Measurements from ENCODE around the gene DUS4L.
"Not testable (repeated sequence)": the region's sequence is repeated elsewhere in the genome, so short reads cannot be mapped to it uniquely, and the experiment has no call there.

DUS4L gene

GRCh38 chr7:107563775-107564552 lies at the start of gene DUS4L, which contains the start of gene COG5:
TSS of gene DUS4L (plus strand) at chr7:107563971. CDS start at chr7:107567071, 3,100 bp downstream.
TSS of gene COG5 (minus strand) at chr7:107563920. CDS start at chr7:107563896, 24 bp downstream.
- peaks cover 13% of the 10 kb centered on the region for H3K4me1 ChIP-seq (ENCODE audit: control insufficient read depth, insufficient read depth, low read length)
- H3K9ac ChIP-seq (ENCODE audit: low read length): peak within 1 kb of the TSS; percentile 94
- no peaks in the 10 kb centered on the region for H3K9me3 ChIP-seq (ENCODE audit: control insufficient read depth, insufficient read depth, low read depth, low read length)
- H3K27ac ChIP-seq (ENCODE audit: low read depth, low read length): peak within 1 kb of the TSS; percentile 78
- H3K27me3 ChIP-seq (ENCODE audit: control insufficient read depth, insufficient read depth, low read length): no peaks in the 10 kb centered on the region
- H3K4me3 ChIP-seq (ENCODE audit: low read depth, low read length): peak within 1 kb of the TSS; percentile 94
- peaks cover 6% of the 10 kb centered on the region; the same call in 1 of the 2 replicates for H3K36me3 ChIP-seq (ENCODE audit: control insufficient read depth, insufficient read depth, low read length)

GRCh38 chr7:107526672-107527071 lies 37.1 kb upstream of the DUS4L start:
- Histone ChIP-seq H3K4me3 (ENCODE audit: low read depth, low read length) (no peak overlapping the region), H3K9me3 (ENCODE audit: control insufficient read depth, insufficient read depth, low read depth, low read length) (no peaks in the 10 kb centered on the region), H3K4me1 (ENCODE audit: control insufficient read depth, insufficient read depth, low read length) (peaks cover 12% of the 10 kb centered on the region), H3K27me3 (ENCODE audit: control insufficient read depth, insufficient read depth, low read length) (no peaks in the 10 kb centered on the region), H3K27ac (ENCODE audit: low read depth, low read length) (no peak overlapping the region), H3K9ac (ENCODE audit: low read length) (no peak overlapping the region), H3K36me3 (ENCODE audit: control insufficient read depth, insufficient read depth, low read length) (peaks cover 5% of the 10 kb centered on the region; the same call in 1 of the 2 replicates)

GRCh38 chr7:107527196-107527595 lies 36.6 kb upstream of the DUS4L start:
- Histone ChIP-seq H3K9ac (ENCODE audit: low read length) (no peak overlapping the region), H3K4me1 (ENCODE audit: control insufficient read depth, insufficient read depth, low read length) (peaks cover 12% of the 10 kb centered on the region), H3K36me3 (ENCODE audit: control insufficient read depth, insufficient read depth, low read length) (peaks cover 5% of the 10 kb centered on the region; the same call in 1 of the 2 replicates), H3K27me3 (ENCODE audit: control insufficient read depth, insufficient read depth, low read length) (no peaks in the 10 kb centered on the region), H3K9me3 (ENCODE audit: control insufficient read depth, insufficient read depth, low read depth, low read length) (no peaks in the 10 kb centered on the region), H3K27ac (ENCODE audit: low read depth, low read length) (no peak overlapping the region), H3K4me3 (ENCODE audit: low read depth, low read length) (no peak overlapping the region)

GRCh38 chr7:107528461-107528860 lies 35.3 kb upstream of the DUS4L start:
- Histone ChIP-seq H3K9ac (ENCODE audit: low read length) (no peak overlapping the region), H3K9me3 (ENCODE audit: control insufficient read depth, insufficient read depth, low read depth, low read length) (no peaks in the 10 kb centered on the region), H3K27me3 (ENCODE audit: control insufficient read depth, insufficient read depth, low read length) (no peaks in the 10 kb centered on the region), H3K27ac (ENCODE audit: low read depth, low read length) (no peak overlapping the region), H3K36me3 (ENCODE audit: control insufficient read depth, insufficient read depth, low read length) (peaks cover 3% of the 10 kb centered on the region; the same call in 1 of the 2 replicates), H3K4me3 (ENCODE audit: low read depth, low read length) (no peak overlapping the region), H3K4me1 (ENCODE audit: control insufficient read depth, insufficient read depth, low read length) (peaks cover 12% of the 10 kb centered on the region)

GRCh38 chr7:107530751-107531150 lies 33.0 kb upstream of the DUS4L start:
- Histone ChIP-seq H3K36me3 (ENCODE audit: control insufficient read depth, insufficient read depth, low read length) (peaks cover 3% of the 10 kb centered on the region; the same call in 1 of the 2 replicates), H3K9me3 (ENCODE audit: control insufficient read depth, insufficient read depth, low read depth, low read length) (no peaks in the 10 kb centered on the region), H3K27ac (ENCODE audit: low read depth, low read length) (no peak overlapping the region)

GRCh38 chr7:107534139-107534538 lies 29.6 kb upstream of the DUS4L start:
- no peak overlapping the region for H3K27ac ChIP-seq (ENCODE audit: low read depth, low read length)
- no peaks in the 10 kb centered on the region for H3K9me3 ChIP-seq (ENCODE audit: control insufficient read depth, insufficient read depth, low read depth, low read length)
- H3K4me3 ChIP-seq (ENCODE audit: low read depth, low read length): no peak overlapping the region
- no peaks in the 10 kb centered on the region for H3K27me3 ChIP-seq (ENCODE audit: control insufficient read depth, insufficient read depth, low read length)
- H3K36me3 ChIP-seq (ENCODE audit: control insufficient read depth, insufficient read depth, low read length): no peaks in the 10 kb centered on the region; the same call in 1 of the 2 replicates
- no peak overlapping the region for H3K9ac ChIP-seq (ENCODE audit: low read length)
- H3K4me1 ChIP-seq (ENCODE audit: control insufficient read depth, insufficient read depth, low read length): peaks cover 9% of the 10 kb centered on the region

More at GRCh38 chr7:107530751-107531150, 33.0 kb upstream of the DUS4L start:
- H3K9ac ChIP-seq (ENCODE audit: low read length): no peak overlapping the region
- peaks cover 12% of the 10 kb centered on the region for H3K4me1 ChIP-seq (ENCODE audit: control insufficient read depth, insufficient read depth, low read length)
- no peak overlapping the region for H3K4me3 ChIP-seq (ENCODE audit: low read depth, low read length)
- no peaks in the 10 kb centered on the region for H3K27me3 ChIP-seq (ENCODE audit: control insufficient read depth, insufficient read depth, low read length)

GRCh38 chr7:107537228-107537627 lies 26.5 kb upstream of the DUS4L start:
- not testable (repeated sequence) for H3K4me3 ChIP-seq (ENCODE audit: low read depth, low read length); H3K9me3 ChIP-seq (ENCODE audit: control insufficient read depth, insufficient read depth, low read depth, low read length); H3K27ac ChIP-seq (ENCODE audit: low read depth, low read length); H3K36me3 ChIP-seq (ENCODE audit: control insufficient read depth, insufficient read depth, low read length); H3K4me1 ChIP-seq (ENCODE audit: control insufficient read depth, insufficient read depth, low read length); H3K27me3 ChIP-seq (ENCODE audit: control insufficient read depth, insufficient read depth, low read length); H3K9ac ChIP-seq (ENCODE audit: low read length)

- Histone ChIP-seq H3K27ac (ENCODE audit: low read depth, low read length) (no peak overlapping the region), H3K27me3 (ENCODE audit: control insufficient read depth, insufficient read depth, low read length) (no peaks in the 10 kb centered on the region)
Measured at GRCh38 chr7:107538001-107538400, 25.8 kb upstream of the DUS4L start.

GRCh38 chr7:107543338-107543993 lies 20.3 kb upstream of the DUS4L start:
- 0 out of 2 replicates have a peak, but pooled peaks cover under 1% of the 10 kb centered on the region for H3K4me1 ChIP-seq (ENCODE audit: control insufficient read depth, insufficient read depth, low read length)

More at GRCh38 chr7:107538001-107538400, 25.8 kb upstream of the DUS4L start:
- 0 out of 2 replicates have a peak, but pooled peaks cover 5% of the 10 kb centered on the region for H3K4me1 ChIP-seq (ENCODE audit: control insufficient read depth, insufficient read depth, low read length)
- no peaks in the 10 kb centered on the region for H3K9me3 ChIP-seq (ENCODE audit: control insufficient read depth, insufficient read depth, low read depth, low read length)
- H3K36me3 ChIP-seq (ENCODE audit: control insufficient read depth, insufficient read depth, low read length): no peaks in the 10 kb centered on the region; the same call in 1 of the 2 replicates
- H3K4me3 ChIP-seq (ENCODE audit: low read depth, low read length): no peak overlapping the region
- no peak overlapping the region for H3K9ac ChIP-seq (ENCODE audit: low read length)

GRCh38 chr7:107544848-107545591 lies 18.8 kb upstream of the DUS4L start:
- no peak overlapping the region for H3K4me3 ChIP-seq (ENCODE audit: low read depth, low read length)
- H3K9ac ChIP-seq (ENCODE audit: low read length): no peak overlapping the region
- peaks cover 33% of the 10 kb centered on the region for H3K36me3 ChIP-seq (ENCODE audit: control insufficient read depth, insufficient read depth, low read length)
- no peaks in the 10 kb centered on the region for H3K4me1 ChIP-seq (ENCODE audit: control insufficient read depth, insufficient read depth, low read length)
- no peaks in the 10 kb centered on the region for H3K27me3 ChIP-seq (ENCODE audit: control insufficient read depth, insufficient read depth, low read length)
- H3K27ac ChIP-seq (ENCODE audit: low read depth, low read length): no peak overlapping the region
- H3K9me3 ChIP-seq (ENCODE audit: control insufficient read depth, insufficient read depth, low read depth, low read length): peaks cover 3% of the 10 kb centered on the region; the same call in 1 of the 2 replicates

More at GRCh38 chr7:107543338-107543993, 20.3 kb upstream of the DUS4L start:
- Histone ChIP-seq H3K4me3 (ENCODE audit: low read depth, low read length) (no peak overlapping the region), H3K27ac (ENCODE audit: low read depth, low read length) (no peak overlapping the region), H3K36me3 (ENCODE audit: control insufficient read depth, insufficient read depth, low read length) (peaks cover 33% of the 10 kb centered on the region), H3K9me3 (ENCODE audit: control insufficient read depth, insufficient read depth, low read depth, low read length) (peaks cover 3% of the 10 kb centered on the region; the same call in 1 of the 2 replicates), H3K27me3 (ENCODE audit: control insufficient read depth, insufficient read depth, low read length) (no peaks in the 10 kb centered on the region), H3K9ac (ENCODE audit: low read length) (no peak overlapping the region)
